ENCODE measurements around the gene EFCAB5.
A peak's percentile ranks its signal among the peaks of the same experiment; 100 is the strongest.
"Not testable (repeated sequence)": the region's sequence is repeated elsewhere in the genome, so short reads cannot be mapped to it uniquely, and the experiment has no call there.

EFCAB5 gene

DNA sequence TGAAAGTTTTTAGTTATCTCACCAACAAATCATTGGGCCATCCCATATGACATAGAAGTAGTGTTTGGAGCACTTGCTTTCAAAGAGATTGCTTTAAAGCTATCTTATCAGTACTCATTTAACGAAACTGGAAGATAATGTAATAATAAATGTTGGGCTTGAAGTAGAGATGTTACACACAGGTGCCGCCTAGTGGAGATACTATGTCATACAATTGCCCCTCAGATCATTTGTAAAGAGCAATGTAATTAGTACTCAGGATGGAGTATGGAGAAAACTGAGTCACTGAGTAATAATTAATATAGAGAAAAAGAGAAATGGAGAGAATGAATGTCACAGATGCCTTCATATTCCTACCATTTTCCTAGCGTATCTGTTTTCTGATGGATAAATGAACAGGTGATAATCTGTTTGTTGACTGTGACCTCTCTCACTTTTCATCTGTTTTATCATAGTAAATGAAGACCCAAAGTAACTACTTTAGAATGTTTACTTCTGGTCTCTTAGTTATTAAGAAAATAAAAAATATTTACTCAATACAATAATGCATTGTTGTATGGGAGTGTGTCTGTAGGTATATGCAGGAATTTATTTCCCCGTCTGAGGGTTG lies 80.4 kb downstream of the EFCAB5 start:
- DNase-seq, result peak; percentile 5

GRCh38 chr17:30025325-30025724 lies 83.9 kb downstream of the EFCAB5 start:
- DNase-seq, result not testable (repeated sequence)

DNA sequence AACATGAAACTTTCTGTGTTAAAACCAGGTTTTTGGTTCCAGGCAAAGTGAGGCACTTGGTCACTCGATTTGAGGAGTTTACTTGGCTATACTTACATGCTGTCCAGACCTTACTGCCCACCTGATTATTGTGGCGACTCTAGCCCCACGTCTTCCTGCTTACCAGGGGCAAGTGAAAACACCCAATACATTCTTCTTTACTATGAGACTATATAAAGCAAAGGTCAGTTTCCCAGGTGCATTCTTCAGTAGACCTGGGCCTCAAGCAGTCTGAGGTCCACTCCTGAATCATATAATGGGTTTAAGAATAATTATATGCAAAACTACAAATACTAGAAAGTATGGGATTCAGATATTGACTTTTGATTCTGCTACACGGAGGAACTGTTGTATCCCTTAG lies 86.2 kb downstream of the EFCAB5 start:
- DNase-seq, result no peak

- DNase-seq, result no peak
Observed at GRCh38 chr17:30031214-30031869, 89.9 kb downstream of the EFCAB5 start.

- DNase-seq, result no peak
Observed at GRCh38 chr17:30035369-30035768, 93.9 kb downstream of the EFCAB5 start.

- not testable (repeated sequence) for DNase-seq
Observed at GRCh38 chr17:30040719-30041518, 99.5 kb downstream of the EFCAB5 start.

- DNase-seq, result no peak
Observed at GRCh38 chr17:30041551-30041950, 100.1 kb downstream of the EFCAB5 start.

- no peak for DNase-seq
Observed at GRCh38 chr17:30062372-30062771, 120.9 kb downstream of the EFCAB5 start.

DNA sequence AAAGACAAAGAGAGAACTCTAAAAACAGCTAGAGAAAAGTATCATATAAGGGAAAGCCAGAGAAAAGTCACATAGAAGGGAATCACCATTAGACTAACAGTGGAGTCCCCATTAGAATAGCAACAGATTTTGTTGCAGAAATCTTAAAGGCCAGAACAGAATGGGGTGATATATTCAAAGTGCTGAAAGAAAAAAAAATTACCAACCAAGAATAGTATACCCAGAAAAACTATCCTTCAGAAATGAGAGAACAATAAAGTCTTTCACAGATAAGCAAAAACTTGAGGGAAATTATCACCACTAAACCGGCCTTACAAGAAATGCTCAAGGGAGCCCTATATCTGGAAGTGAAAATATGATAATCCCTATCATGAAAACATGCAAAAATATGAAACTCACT lies 123.3 kb downstream of the EFCAB5 start:
- DNase-seq, result no peak

DNA sequence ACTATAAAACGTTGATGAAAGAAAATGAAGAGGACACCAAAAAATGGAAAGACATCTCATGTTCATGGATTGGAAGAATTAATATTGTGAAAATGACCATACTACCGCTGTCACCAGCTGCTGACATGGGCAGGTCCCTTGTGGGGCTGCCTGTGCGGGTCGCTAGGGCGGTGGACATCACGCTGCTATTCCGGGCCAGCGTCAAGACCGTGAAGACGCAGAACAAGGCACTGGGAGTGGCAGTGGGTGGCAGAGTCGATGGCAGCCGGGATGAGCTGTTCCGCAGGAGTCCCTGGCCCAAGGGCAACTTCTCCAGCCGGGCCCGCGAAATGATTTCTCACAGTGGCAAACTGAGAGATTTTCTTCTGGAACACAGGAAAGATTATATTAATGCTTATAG lies 127.0 kb downstream of the EFCAB5 start:
- DNase-seq, result no peak

DNA sequence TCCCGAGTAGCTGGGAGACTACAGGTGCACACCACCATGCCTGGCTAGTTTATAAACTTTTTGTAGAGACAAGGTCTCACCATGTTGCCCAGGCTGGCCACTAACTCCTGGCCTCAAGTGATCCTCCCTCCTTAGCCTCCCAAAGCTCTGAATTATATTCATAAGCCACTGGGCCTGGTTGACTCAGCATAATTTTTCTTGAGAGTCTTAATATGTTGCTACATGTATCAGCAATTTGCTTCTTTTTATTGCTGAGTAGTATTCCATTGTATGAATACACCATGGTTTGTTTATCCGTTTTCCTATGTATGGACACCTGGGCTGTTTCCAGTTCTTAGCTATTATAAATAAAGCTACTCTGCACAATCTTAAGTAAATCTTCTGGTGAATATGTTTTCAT lies 132.8 kb downstream of the EFCAB5 start:
- no peak for DNase-seq

- no peak for DNase-seq
Observed at GRCh38 chr17:30074730-30075129, 133.3 kb downstream of the EFCAB5 start.

- no peak for DNase-seq
Observed at GRCh38 chr17:30082773-30083172, 141.3 kb downstream of the EFCAB5 start.

DNA sequence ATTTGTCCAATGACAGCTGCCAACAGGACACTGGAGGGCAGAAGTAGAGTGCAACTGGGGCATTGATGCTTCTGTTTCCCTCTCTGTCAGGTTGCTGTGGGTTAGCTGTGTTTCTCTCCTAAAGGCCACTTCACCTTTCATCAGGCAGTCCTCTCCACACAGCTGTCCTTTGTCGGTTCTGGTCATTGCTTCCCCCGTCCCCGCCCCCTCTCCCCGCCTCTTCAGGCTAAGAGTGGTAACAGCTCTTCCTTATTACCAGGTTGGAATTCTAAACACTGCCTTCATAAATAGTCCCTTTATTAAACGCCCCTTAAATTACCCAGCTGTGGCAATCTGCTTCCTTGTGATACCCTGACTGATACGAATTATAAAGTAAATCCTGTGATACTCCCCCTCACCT lies 143.4 kb downstream of the EFCAB5 start:
- DNase-seq, result no peak

- no peak for DNase-seq
Observed at GRCh38 chr17:30086896-30087295, 145.5 kb downstream of the EFCAB5 start.

- DNase-seq, result not testable (repeated sequence)
Observed at GRCh38 chr17:30087431-30087830, 146.0 kb downstream of the EFCAB5 start.

- no peak for DNase-seq
Observed at GRCh38 chr17:30091121-30091670, 149.8 kb downstream of the EFCAB5 start.

DNA sequence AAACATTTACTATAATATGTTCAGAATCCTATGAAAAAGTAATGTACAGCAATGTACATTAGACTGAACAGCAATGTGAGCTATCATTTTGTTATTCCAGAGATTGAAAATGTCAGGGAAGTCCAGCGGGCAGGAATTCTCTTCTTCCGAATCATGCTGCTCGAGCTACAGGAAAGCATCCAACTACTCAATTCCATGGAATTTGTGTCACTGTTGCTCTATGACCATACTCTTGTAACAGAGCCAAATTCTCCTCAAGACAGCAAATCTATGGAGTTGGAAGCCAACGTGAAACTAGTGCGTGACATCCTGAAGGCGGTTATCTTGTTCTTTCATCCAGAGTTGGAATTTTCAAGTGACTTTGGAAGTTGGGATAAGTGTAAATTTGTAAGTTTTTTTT lies 150.3 kb downstream of the EFCAB5 start:
- DNase-seq, result no peak

- DNase-seq, result no peak
Observed at GRCh38 chr17:30092886-30093285, 151.5 kb downstream of the EFCAB5 start.

GRCh38 chr17:30093463-30094147 lies 152.2 kb downstream of the EFCAB5 start:
- DNase-seq, result peak; percentile 42

DNA sequence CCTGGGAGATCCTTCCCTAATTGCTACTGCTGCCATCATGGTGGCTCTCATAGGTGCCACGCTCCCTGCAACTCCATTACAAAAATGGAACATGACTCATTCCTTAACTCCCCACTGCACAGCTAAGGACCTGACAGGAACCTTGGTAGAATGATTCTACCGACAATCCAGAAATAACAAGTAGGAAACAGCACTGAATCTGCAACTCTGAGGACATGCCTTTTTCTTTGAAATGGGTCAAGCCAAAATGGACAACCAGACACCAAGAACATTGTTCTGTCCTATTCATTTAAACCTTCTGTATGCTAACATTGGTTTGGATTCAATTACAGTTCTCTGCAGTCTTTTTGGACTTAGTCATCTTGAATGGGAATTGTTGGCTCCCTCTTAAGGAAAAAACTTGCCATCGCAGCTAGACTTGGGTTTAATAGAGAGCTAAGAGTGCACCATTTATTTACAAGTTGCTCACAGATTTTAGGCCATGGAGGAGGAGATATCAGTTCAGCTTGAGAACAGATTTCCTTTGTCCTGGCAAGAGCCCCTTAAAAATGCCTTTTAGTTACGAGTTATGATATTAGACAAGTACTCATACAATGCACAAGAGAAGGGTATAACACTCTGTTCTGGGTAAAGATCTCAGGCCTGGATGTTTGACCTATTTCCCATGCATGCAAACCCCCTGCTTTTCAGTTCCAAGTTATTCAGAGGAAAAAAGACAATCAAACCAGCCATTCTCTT lies 154.2 kb downstream of the EFCAB5 start:
- no peak for DNase-seq

DNA sequence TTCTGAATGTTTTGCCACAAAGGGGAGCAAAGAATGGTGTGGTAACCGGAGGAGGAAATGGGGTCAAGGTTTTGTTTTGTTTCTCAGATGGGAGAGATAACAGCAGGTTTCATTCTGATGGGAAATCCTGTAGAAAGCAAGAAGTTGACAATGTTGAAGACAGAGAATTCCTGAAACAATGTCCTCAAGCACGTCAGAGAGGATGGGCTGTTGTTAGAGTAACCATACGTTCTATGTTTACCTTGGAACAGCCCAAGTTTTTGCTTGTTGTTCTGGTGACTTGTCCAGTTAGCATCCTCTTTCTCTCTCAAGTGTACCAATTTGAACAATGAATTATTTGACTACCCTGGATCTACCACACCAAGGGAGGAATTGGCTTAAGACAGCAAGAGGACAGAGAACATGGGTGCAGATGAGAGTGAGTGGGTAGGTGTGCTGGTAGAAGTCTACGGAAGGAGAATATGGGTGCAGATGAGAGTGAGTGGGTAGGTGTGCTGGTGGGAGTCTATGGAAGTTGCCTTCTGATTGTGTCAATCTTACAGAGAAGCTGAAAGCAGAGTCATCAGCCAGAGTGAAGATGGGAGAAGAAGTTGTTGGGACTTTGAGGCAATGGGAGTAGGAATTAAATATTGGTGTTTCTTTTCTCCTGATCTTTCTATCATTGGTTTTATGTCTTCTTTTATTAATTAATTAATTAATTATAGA lies 160.4 kb downstream of the EFCAB5 start:
- no peak for DNase-seq

All from KG1 (cell line).